Activated naive CD4-positive, alpha-beta T cell treated with anti-CD3 and anti-CD28 coated beads for 36 hours (primary cell): ENCODE results near the gene MNAT1. TPM values are rescaled to one million over a fixed set of nuclear protein-coding genes. Genes with fewer than 3 reads are reported as not detected.

ENCODE experiments used
- CTCF ChIA-PET: fragments of 350-600 bp; sonication (Branson Sonifier 250); formaldehyde crosslinking; loops from one replicate; lab custom pipeline; 2021; ENCODE audit warnings: antibody characterized with exemption; lab: Charles Lee
- DNase-seq: peaks from one replicate; pipeline ENCODE4 v3.0.0-alpha.2; 2020
- H3K27ac Mint-ChIP-seq: one replicate; pipeline ENCODE4 v1.8.0; 2021; ENCODE audit warnings: mild to moderate bottlenecking, mixed read lengths
- H3K27me3 Mint-ChIP-seq: one replicate; pipeline ENCODE4 v1.8.0; 2021; ENCODE audit warnings: low read depth, mixed read lengths
- H3K36me3 Mint-ChIP-seq: one replicate; pipeline ENCODE4 v1.8.0; 2021; ENCODE audit warnings: low read depth, mixed read lengths
- H3K4me1 Mint-ChIP-seq: one replicate; pipeline ENCODE4 v1.8.0; 2021; ENCODE audit warnings: low read depth, mixed read lengths
- H3K4me3 Mint-ChIP-seq: one replicate; pipeline ENCODE4 v1.8.0; 2021; ENCODE audit warnings: mild to moderate bottlenecking, moderate library complexity, mixed read lengths
- H3K9me3 Mint-ChIP-seq: one replicate; pipeline ENCODE4 v1.8.0; 2021; ENCODE audit warnings: mixed read lengths
- intact Hi-C: fragments of 100-400 bp; cut with micrococcal nuclease; formaldehyde crosslinking; loops from one replicate; pipeline ENCODE4 v1.15.1; 2023
- total RNA-seq, 2 experiments: library from RNA; stranded (reverse); gene quantifications; one replicate each; pipeline ENCODE4 v1.2.3, GENCODE V29; 2021

The MNAT1 gene
- total RNA-seq, 2 experiments from 2014 or later: 44.0 to 44.2 TPM

- peak overlapping the region; percentile 14 for H3K4me3 Mint-ChIP-seq
- intact Hi-C loops: loop anchor here (1.0 to 5.0 kb wide), 9 partner anchors 19 to 425 kb away; partner anchors contain the start of genes MNAT1, SLC38A6 and TRMT5
- H3K27ac Mint-ChIP-seq: peak overlapping the region; percentile 37
- peaks cover 2% of the 10 kb centered on the region for H3K27me3 Mint-ChIP-seq
- no peaks in the 10 kb centered on the region for H3K9me3 Mint-ChIP-seq
- CTCF ChIA-PET: interaction anchor here (1.2 kb wide), 1 partner anchor 74 kb away, joined by 3 read pairs; no protein-coding TSS in a partner anchor
- H3K36me3 Mint-ChIP-seq: no peaks in the 10 kb centered on the region
- peaks cover 35% of the 10 kb centered on the region for H3K4me1 Mint-ChIP-seq
- DNase-seq: peak; percentile 78
Observed at GRCh38 chr14:60753264-60754119, 18.9 kb downstream of the MNAT1 start.

DNA sequence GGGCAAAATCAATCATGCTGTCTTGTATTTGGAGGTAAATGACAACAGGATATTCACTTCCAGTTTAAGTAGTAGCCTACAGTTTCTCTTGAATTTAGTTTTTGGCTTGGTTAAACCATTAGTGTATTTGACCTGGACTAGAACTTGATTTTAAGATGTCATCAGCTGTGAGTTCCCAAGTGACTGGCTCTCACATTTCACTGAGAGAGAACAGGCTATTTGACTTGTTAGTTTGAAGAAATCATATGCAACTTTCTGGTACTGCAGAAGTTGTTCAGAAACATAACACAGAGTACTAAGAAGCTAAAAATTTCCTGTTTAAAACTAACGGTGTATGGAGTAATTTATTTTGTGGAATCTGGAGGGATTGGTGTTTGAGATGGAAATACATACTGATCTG, 22.3 kb downstream of the MNAT1 start:
- Mint-ChIP-seq H3K9me3 (no peaks in the 10 kb centered on the region), H3K27me3 (peaks cover 2% of the 10 kb centered on the region), H3K4me1 (peaks cover 42% of the 10 kb centered on the region), H3K27ac (no peak overlapping the region), H3K36me3 (no peaks in the 10 kb centered on the region), H3K4me3 (no peak overlapping the region)
- DNase-seq: no peak
- CTCF ChIA-PET: no interaction called here
- intact Hi-C loops: no loop called here

GRCh38 chr14:60757567-60758002, 23.0 kb downstream of the MNAT1 start:
- CTCF ChIA-PET: no interaction called here
- intact Hi-C loops: no loop called here
- no peaks in the 10 kb centered on the region for H3K36me3 Mint-ChIP-seq
- no peaks in the 10 kb centered on the region for H3K9me3 Mint-ChIP-seq
- peaks cover 42% of the 10 kb centered on the region for H3K4me1 Mint-ChIP-seq
- H3K4me3 Mint-ChIP-seq: no peak overlapping the region
- H3K27me3 Mint-ChIP-seq: peaks cover 2% of the 10 kb centered on the region
- DNase-seq: no peak
- no peak overlapping the region for H3K27ac Mint-ChIP-seq

- no peaks in the 10 kb centered on the region for H3K9me3 Mint-ChIP-seq
- CTCF ChIA-PET: no interaction called here
- no peak overlapping the region for H3K4me3 Mint-ChIP-seq
- intact Hi-C loops: no loop called here
- DNase-seq: no peak
- no peaks in the 10 kb centered on the region for H3K36me3 Mint-ChIP-seq
- peaks cover 32% of the 10 kb centered on the region for H3K4me1 Mint-ChIP-seq
- no peak overlapping the region for H3K27ac Mint-ChIP-seq
- no peaks in the 10 kb centered on the region for H3K27me3 Mint-ChIP-seq
Observed at GRCh38 chr14:60758885-60759284, 24.3 kb downstream of the MNAT1 start.

DNA sequence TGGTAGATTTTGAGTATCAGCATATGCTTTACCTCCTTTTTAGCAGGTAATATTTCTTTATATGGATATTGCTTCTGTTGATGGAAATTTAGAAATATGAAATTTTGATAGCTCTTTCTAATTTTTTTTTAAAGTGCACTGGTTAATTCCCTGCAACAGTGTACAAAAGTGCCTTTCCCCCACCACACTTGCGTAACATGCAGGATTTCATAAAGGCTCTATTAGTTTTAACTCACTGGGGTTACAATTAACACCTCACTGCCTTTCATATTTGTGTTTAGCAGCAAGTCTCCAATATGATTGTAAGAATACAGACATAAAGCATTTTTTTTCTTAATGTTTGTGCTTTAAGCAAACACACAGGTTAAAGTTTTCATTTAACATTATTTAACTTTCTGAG, 25.6 kb downstream of the MNAT1 start:
- intact Hi-C loops: no loop called here
- CTCF ChIA-PET: no interaction called here
- DNase-seq: no peak
- no peaks in the 10 kb centered on the region for H3K36me3 Mint-ChIP-seq
- no peaks in the 10 kb centered on the region for H3K9me3 Mint-ChIP-seq
- H3K4me1 Mint-ChIP-seq: peaks cover 28% of the 10 kb centered on the region
- no peak overlapping the region for H3K4me3 Mint-ChIP-seq
- H3K27ac Mint-ChIP-seq: no peak overlapping the region
- H3K27me3 Mint-ChIP-seq: no peaks in the 10 kb centered on the region

GRCh38 chr14:60760644-60761364, 26.2 kb downstream of the MNAT1 start:
- DNase-seq: no peak
- Mint-ChIP-seq H3K27me3 (no peaks in the 10 kb centered on the region), H3K4me3 (no peak overlapping the region), H3K9me3 (no peaks in the 10 kb centered on the region), H3K27ac (no peak overlapping the region), H3K36me3 (no peaks in the 10 kb centered on the region), H3K4me1 (peaks cover 28% of the 10 kb centered on the region)
- intact Hi-C loops: no loop called here
- CTCF ChIA-PET: interaction anchor here (0.6 kb wide), 1 partner anchor 495 kb away, joined by 3 read pairs; no protein-coding TSS in a partner anchor

GRCh38 chr14:60768602-60769001, 34.0 kb downstream of the MNAT1 start:
- H3K4me1 Mint-ChIP-seq: peaks cover 7% of the 10 kb centered on the region
- intact Hi-C loops: loop anchor here (2.0 kb wide), 1 partner anchor 304 kb away; no protein-coding TSS in a partner anchor
- CTCF ChIA-PET: no interaction called here

GRCh38 chr14:60771117-60771516, 36.6 kb downstream of the MNAT1 start:
- CTCF ChIA-PET: no interaction called here
- Mint-ChIP-seq H3K4me3 (no peak overlapping the region), H3K27me3 (no peaks in the 10 kb centered on the region), H3K27ac (no peak overlapping the region), H3K4me1 (peaks cover 7% of the 10 kb centered on the region), H3K36me3 (peaks cover 2% of the 10 kb centered on the region), H3K9me3 (no peaks in the 10 kb centered on the region)
- intact Hi-C loops: no loop called here
- no peak for DNase-seq

More at GRCh38 chr14:60768602-60769001, 34.0 kb downstream of the MNAT1 start:
- H3K4me3 Mint-ChIP-seq: no peak overlapping the region
- H3K27me3 Mint-ChIP-seq: no peaks in the 10 kb centered on the region
- no peaks in the 10 kb centered on the region for H3K9me3 Mint-ChIP-seq
- no peak overlapping the region for H3K27ac Mint-ChIP-seq
- DNase-seq: no peak
- H3K36me3 Mint-ChIP-seq: peaks cover 2% of the 10 kb centered on the region

GRCh38 chr14:60773558-60773957, 39.0 kb downstream of the MNAT1 start:
- Mint-ChIP-seq H3K4me1 (peaks cover 6% of the 10 kb centered on the region), H3K4me3 (no peak overlapping the region), H3K9me3 (no peaks in the 10 kb centered on the region), H3K27me3 (no peaks in the 10 kb centered on the region), H3K27ac (no peak overlapping the region), H3K36me3 (peaks cover 2% of the 10 kb centered on the region)
- DNase-seq: no peak
- intact Hi-C loops: no loop called here
- CTCF ChIA-PET: no interaction called here

GRCh38 chr14:60775296-60775695, 40.7 kb downstream of the MNAT1 start:
- no peaks in the 10 kb centered on the region for H3K9me3 Mint-ChIP-seq
- no peaks in the 10 kb centered on the region for H3K27me3 Mint-ChIP-seq
- no peak for DNase-seq
- H3K4me3 Mint-ChIP-seq: no peak overlapping the region
- H3K36me3 Mint-ChIP-seq: peaks cover 2% of the 10 kb centered on the region
- peaks cover 15% of the 10 kb centered on the region for H3K4me1 Mint-ChIP-seq
- H3K27ac Mint-ChIP-seq: no peak overlapping the region
- intact Hi-C loops: no loop called here
- CTCF ChIA-PET: no interaction called here

GRCh38 chr14:60777856-60778578, 43.5 kb downstream of the MNAT1 start:
- Mint-ChIP-seq H3K36me3 (peaks cover 2% of the 10 kb centered on the region), H3K27ac (no peak overlapping the region), H3K9me3 (no peaks in the 10 kb centered on the region), H3K4me1 (peaks cover 16% of the 10 kb centered on the region), H3K4me3 (no peak overlapping the region), H3K27me3 (no peaks in the 10 kb centered on the region)
- intact Hi-C loops: no loop called here
- CTCF ChIA-PET: no interaction called here
- DNase-seq: no peak
